Measurements from ENCODE around the gene AATF.

DNA sequence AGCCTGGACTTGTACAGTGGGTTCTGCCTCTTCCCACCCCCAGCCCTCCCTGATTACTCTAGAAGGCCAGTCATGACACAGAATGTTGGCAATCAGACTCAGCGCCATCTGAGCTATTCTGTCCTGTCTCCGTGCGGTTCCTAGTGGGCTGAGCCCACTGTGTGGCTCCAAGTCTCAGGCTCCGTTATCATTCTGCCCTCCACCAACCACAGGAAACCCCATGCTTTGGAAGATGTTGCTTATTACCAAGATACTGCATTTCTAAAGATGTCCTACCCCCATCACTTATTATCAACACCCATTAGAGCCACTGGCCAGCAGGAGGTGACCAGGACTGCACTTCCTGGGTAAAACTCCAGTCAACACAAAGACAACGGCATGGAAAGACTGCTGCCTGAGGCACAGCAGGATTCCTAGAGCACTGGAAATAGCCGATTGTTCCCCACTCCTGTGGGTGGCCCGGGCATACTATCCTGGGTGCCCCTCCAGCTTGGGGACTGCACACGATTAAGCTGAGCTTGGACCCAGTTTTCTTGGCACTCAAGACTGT is 133.6 kb downstream of the AATF start:
- TF ChIP-seq CTCF (conservative IDR thresholded peaks at IDR 0.05; ENCODE audit: low read length) (no peak), EZH2phosphoT487 (IDR thresholded peaks at IDR 0.05; ENCODE audit: borderline replicate concordance) (no peak)

All from Loucy (cell line).